ENCODE results near the gene TMEM184A.
A peak's percentile ranks its signal among the peaks of the same experiment; 100 is the strongest.
"Not testable (repeated sequence)": the region's sequence is repeated elsewhere in the genome, so short reads cannot be mapped to it uniquely, and the experiment has no call there.

TMEM184A gene

DNA sequence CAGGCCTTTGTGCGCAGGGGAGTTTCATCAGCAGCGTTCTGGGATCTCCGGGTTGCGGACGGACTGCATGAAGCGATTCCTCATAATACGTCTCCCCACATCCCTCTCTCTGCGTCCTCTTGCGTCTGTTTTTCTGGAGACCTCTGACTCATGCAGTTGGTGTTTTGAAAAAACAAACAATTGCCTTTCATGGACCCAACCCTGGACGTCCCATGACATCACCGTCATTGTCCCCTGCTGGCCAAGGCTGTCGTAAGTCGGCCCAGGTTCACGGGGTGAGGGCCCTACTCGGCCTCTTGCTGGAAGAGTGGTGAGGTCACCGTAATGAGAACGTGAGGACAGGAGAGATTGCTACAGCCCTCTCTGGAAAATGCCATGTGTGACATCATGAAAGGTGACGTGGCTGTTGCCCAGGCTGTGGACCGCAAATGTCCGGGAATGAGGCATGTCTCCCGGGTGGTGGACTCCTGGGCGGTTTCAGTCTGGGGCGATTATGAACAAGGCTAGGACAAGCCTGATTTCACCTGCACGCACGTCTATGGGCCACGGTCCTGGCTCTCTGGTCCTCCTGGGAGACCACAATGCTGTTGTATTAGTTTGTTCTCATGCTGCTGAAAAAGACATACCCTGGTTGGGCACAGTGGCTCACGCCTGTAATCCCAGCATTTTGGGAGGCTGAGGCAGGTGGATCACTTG lies 35.3 kb downstream of the TMEM184A start:
- DNase-seq, result no peak

DNA sequence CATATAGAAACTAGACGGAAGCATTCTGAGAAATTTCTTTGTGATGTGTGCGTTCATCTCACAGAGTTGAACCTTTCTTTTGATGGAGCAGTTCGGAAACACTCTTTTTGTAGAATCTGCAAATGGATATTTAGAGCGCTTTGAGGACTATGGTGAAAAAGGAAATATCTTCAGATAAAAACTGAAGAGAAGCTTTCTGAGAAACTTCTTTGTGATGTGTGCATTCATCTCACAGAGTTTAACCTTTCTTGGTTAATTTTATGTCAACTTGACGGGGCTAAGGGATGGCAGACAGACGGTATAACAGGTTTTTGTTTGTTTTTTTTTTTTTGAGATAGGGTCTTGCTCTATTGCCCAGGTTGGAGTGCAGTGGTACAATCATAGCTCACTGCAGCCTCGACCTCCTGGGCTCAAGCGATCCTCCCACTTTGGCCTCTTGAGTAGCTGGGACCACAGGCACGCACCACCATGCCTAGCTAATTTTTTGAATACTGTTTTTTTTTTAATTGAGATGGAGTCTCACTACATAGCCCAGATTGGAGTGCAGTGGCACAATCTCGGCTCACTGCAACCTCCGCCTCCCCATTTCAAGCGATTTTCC lies 36.6 kb downstream of the TMEM184A start:
- DNase-seq, result not testable (repeated sequence)

DNA sequence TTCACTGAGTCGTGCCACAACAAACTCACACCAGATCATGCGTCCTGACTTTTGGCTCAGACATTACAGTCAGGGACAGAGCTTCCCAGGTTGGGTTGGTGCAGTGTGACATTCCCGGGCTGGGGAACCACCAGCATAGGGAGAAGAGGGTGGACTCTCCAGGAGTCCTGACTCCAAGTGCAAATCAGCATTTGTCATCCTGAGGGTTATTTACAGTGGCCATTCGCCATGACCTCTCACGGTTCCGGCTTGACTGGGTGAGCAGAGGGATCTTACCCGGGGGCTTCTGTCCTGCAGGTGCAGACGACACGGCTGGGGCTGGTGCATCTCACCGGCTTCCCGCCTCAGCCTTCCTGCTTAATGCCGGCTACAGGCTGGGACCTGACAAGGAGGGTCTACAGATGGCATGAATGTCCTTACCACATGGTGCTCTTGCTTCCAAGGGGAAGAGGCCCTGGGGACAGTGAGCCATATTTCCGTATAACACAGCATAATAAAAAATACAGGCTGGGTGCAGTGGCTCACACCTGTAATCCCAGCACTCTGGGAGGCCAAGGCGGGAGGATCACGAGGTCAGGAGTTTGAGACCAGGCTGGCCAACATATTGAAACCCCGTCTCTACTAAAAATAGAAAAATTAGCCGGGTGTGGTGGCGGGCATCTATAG lies 39.3 kb downstream of the TMEM184A start:
- no peak for DNase-seq

DNA sequence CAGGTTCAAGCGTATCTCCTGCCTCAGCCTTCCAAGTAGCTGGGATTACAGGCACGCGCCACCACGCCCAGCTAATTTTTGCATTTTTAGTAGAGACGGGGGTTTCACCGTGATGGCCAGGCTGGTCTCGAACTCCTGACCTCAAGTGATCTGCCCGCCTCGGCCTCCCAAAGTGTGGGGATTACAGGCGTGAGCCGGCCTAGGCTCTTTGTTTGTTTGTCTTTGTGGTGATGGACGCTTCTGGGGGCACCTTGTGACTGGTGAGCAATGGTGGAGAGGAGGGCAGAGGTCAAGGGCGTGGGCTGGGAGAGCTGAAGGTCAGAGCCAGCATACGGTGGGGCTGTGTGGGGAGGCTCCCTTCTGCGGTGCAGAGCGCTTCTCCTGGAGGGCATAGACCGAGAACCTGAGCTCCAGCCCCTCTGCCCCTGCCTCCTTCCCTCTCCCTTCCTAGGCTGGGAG lies 40.5 kb downstream of the TMEM184A start:
- DNase-seq, result not testable (repeated sequence)

- DNase-seq, result no peak
Observed at GRCh38 chr7:1514995-1515401, 41.0 kb downstream of the TMEM184A start.

GRCh38 chr7:1514407-1514806 lies 41.6 kb downstream of the TMEM184A start:
- no peak for DNase-seq

DNA sequence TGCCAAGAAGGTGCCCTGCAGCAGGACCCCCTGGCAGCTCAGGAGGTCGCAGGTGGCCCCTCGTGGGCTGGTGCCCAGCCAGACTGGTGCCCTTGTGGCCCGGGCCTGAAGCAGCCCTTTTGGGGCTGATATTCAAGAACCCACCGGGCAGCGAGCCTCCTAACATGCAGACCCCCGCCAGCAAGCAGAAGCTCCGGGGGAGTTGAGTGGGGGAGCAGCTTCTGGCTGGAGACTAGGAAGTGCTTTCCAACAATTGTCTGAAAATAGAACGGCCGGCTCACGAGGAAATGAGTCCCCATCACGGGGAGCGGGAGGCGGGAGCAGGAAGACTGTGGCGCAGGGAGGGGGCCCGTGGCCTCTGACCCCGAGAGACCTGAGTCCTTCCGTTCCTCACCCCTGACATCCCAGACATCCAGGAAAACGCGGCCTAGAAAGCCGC lies 42.3 kb downstream of the TMEM184A start:
- DNase-seq, result no peak

GRCh38 chr7:1512781-1513656 lies 43.0 kb downstream of the TMEM184A start:
- DNase-seq, result peak; percentile 53

DNA sequence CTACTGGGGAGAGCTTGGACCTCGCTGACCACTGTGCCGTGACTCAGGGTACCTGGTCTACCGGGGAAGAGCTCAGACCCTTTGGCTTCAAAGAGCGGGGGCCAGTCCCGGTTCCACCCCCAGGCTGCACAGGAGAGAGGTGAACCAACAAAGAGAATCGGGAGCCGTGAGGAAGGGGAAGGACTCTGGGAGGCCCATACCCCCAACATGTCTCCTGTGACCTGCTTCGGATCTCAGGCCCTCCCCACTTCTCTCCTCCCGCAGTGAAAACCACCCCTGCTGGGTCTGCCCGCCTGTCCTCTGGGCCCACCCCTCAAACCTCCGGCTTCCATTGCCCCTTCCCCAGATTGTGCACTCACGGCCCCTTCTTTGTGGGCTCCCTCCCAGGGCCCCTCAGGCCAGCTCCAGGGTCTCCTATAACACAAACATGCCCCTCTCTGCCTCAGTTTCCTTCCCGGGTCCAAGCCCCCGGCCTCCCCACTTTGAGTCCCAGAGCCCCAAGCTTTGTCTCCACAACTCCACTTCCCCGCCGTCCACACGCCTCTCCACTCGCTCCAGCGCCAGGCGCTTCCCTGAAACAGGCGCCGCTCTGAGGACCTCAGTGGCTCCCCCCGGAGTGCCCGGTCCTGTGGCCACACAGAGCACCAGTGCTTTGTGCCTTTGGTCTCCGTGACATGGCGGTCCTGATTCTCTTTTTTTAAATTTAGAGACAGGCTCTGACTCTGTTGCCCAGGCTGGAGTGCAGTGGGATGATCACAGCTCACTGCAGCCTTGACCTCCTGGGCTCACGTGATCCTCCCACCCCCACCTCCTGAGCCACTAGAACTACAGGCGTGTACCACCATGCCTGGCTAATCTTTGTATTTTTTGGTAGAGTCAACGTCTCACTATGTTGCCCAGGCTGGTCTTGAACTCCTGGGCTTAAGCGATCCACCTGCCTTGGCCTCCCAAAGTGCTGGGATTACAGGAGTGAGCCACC lies 44.3 kb downstream of the TMEM184A start:
- no peak for DNase-seq

DNA sequence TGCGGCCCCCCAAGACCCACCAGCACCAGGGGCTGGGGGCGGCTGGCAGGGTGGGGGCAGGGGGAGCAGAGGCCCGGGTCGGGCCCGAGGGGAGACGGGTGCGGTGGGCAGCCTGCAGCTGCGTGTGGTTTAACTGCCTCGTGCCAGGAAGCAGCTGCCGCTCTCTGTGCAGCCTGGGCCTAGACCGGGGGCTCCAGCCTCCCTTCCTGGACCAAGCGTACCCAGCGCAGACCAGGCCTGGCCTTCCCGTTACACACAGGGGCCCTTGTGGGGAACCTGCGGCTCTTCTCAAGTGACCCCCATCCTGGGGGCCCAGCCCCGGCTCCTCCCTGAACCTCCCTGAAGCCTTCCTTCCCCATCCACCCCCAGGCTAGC lies 45.2 kb downstream of the TMEM184A start:
- DNase-seq, result no peak

GRCh38 chr7:1509226-1509625 lies 46.8 kb downstream of the TMEM184A start:
- DNase-seq, result no peak

- no peak for DNase-seq
Observed at GRCh38 chr7:1508277-1508758, 47.7 kb downstream of the TMEM184A start.

DNA sequence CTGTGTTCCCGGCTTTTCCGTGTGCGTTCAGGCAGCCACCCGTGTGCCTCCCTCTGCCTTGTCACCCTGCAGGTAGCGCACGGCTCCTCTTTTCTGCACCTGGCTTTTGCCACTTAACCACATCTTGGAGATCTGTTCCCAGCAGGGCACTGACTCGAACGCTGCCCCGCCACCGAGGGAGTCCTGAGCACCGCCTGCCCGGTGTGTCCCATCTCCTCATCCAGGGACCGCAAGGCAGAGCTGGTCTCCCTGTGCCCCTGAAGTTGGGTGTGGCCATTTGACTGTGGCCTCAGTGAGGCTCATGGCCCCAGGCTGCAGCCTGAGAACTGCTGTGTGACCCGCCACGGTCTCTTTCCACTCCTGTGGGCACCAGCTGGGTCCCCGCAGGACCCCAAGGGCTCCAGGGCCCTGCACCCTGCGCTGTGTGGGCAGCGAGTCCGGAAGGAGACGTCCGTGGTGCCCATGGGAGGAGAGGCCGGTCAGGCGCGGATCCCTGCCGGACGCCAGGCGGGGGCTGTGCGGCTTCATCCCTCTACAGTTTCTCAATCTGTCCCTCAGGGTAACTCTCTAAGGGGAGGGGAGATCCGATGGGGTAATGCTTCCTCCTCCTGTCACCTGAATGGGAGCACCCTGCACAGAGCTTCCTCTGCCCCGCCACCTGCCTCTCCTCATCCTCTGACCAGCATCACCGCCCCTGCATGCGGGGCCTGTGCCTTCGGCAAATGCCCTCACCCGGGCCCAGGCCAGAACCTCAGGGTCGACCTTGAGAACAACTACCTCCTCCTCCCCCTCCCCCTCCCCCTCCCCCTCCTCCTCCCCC lies 50.1 kb downstream of the TMEM184A start:
- DNase-seq, result no peak

DNA sequence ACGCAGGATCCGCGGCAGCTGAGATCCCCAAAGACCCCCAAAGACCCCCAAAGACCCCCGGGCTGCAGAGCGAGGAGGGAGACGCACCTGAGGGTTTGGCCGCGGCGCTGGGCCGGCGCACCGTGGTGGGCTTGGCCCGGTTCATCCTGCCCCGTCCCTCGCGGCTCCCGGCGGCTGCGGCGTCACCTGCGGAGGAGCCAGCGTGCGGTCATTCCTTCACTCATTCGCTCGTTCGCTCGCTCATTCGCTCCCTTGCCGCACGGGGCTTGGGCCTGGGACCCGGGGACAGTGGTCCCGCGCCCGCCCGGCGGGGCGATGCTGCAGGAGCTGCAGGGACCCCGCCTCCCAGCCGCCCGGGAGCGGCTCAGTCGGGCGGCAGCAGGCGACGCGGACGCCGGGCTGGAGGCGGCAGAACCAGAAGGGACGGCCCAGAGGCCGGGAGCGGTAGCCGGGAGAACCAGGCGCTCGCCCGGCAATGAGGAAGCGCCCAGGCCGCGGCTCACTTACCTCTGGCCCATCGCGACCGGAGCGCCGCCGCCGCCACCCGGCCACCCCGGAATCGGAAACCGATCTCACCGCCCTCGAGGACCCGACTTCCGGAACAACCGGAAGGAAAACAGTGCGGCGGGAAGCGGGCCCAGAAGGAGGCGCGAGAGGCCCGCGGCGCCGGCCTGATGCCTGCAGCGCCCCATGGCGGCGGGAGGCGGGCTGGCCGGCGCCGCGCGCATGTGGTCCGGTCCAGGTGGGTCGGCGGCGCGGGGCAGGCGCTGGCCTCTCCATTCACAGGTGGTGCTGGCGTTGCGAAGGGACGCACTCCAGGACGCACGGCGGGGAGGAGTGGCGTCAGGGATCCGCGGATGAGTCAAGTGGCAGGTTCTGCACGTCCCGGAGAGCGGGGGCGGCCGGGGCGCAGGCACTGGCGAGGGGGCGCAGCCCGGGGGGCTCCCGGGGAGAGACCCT lies 51.9 kb downstream of the TMEM184A start, which contains the start of gene INTS1:
TSS of gene INTS1 (minus strand) at position 574 of the 960 bp plus-strand sequence. CDS start at position 145, 429 bp downstream.
- peak; percentile 86 for DNase-seq

GRCh38 chr7:1503390-1503789 lies 52.6 kb downstream of the TMEM184A start:
- DNase-seq, result no peak

DNA sequence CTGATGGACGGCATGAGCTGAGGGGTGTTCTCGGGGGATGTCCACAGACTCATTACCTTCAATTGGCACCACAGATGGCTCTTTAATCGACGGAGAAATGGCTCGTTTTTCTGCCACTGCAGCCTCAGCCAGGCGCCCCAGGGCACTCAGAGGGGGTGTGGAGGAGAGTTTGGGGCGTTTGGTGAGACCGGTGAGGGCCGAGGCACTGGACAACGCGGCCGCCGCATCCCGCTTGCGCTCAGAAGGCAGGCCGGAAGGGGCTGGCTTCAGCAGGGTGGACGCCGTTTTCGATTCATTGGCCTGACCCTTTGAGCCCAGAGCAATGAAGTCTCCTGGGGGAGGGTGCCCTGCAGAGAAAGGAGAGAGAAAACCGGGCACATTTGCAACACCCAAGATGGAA lies 53.2 kb downstream of the TMEM184A start:
- no peak for DNase-seq

DNA sequence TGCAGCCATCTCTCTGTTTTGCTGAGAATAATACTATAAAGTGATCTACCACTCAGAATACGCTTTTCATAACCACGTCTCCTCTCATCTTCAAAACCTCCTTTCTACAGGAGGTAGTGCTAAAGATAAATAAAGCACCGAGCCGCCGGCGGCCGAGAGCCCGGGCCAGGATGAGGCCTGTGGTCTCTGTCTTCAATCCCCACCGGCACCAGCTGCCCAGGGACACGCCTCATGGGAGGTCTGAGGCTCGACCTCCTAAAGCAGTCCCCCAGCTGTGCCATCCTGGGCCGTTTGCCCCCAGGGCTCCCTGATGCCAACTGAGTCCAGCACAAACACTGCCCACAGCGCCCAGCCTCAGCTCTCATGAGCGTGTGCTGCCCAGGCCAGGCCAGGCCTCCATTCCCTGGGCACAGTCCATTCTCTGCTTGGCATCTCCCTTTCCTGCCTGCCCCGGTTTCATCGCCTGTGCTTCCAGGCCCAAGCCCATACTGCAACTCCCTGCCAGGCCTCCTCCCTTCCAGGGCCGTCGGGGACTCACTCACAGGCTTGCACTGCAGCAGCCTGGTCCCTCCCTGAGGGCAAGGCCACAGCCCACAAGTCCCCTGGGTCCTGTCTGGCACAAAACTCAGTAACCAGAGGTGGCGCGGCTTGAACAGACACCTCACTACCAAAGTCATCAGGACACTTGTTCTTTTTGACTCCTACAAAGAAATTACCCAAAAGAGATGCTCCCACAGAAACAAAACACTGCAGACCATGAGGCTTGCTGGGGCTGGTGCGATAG lies 54.3 kb downstream of the TMEM184A start:
- no peak for DNase-seq

GRCh38 chr7:1500064-1500807 lies 55.8 kb downstream of the TMEM184A start:
- DNase-seq, result no peak
